ENCODE results near the gene MRPL16.

GRCh38 chr11:59758401-59759037, 52.1 kb downstream of the MRPL16 start:
- TF ChIP-seq CTCF (conservative IDR thresholded peaks at IDR 0.05; ENCODE audit: low read depth, low read length): no peak
- no peak for TF ChIP-seq POLR2A (IDR thresholded peaks at IDR 0.05; ENCODE audit: low read depth, low read length)
- no peak for TF ChIP-seq SMC3 (IDR thresholded peaks at IDR 0.05; ENCODE audit: low read depth, low read length)
- TF ChIP-seq RAD21 (IDR thresholded peaks at IDR 0.05; ENCODE audit: low read length): no peak
- TF ChIP-seq USF2 (IDR thresholded peaks at IDR 0.05; ENCODE audit: low read depth, low read length): no peak
- no peak for TF ChIP-seq NFE2L2 (IDR thresholded peaks at IDR 0.05; ENCODE audit: low read depth, low read length)
- TF ChIP-seq RCOR1 (IDR thresholded peaks at IDR 0.05; ENCODE audit: insufficient replicate concordance, low read length): no peak
- no peak for TF ChIP-seq CEBPB (IDR thresholded peaks at IDR 0.05; ENCODE audit: low read depth, low read length)
- no peak for TF ChIP-seq MAFK (IDR thresholded peaks at IDR 0.05; ENCODE audit: low read depth, low read length)
- TF ChIP-seq FOS (IDR thresholded peaks at IDR 0.05; ENCODE audit: low read depth, low read length): no peak
- no peak for TF ChIP-seq MAZ (IDR thresholded peaks at IDR 0.05; ENCODE audit: borderline replicate concordance, low read depth, low read length)
- TF ChIP-seq BHLHE40 (IDR thresholded peaks at IDR 0.05; ENCODE audit: low read depth, low read length): no peak
- no peak for TF ChIP-seq RFX5 (IDR thresholded peaks at IDR 0.05; ENCODE audit: low read depth, low read length)

Data from IMR-90 (cell line).